ENCODE results near the gene IL5.
"Not testable (repeated sequence)": the region's sequence is repeated elsewhere in the genome, so short reads cannot be mapped to it uniquely, and the experiment has no call there.

Gene IL5

DNA sequence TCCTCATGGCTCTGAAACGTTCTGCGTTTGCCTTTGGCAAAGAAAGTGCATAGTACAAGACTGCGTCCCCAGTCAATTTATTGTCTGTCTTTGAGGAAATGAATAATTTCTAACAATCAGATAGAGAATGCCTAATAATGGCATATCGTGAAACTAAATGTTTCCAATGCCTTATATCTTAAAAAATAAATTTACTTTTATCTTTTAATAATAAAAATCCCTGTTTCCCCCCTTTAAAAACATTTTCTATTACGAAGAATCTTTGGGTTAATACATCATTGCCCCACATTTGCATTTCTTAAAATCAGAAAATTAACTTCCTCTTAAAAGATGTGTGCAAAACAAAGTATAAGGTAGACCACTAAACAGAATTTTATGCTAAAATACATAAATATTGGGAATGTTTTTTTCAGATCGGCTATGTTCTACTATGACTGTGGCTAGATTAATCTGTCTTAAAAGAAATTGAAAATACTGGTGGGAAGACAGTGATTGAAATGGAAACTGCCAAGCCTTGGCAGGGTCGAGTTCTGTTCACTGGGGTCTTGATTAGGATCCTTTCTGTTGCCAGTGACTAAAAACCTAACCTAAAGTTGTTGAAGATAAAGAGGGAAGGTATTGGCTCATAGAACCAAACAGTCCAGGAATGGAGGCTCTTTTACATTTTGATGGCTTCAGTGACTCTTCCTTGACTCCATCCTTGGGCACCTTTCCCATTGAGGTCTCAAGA, at the start of gene IL5:
Gene IL5 (minus strand): TSS at position 51 of the 730 bp plus-strand sequence. CDS start 44 bp downstream, at position 7.
- no peak for DNase-seq

GRCh38 chr5:132592521-132592920, 49.2 kb upstream of the IL5 start:
- no peak for DNase-seq

DNA sequence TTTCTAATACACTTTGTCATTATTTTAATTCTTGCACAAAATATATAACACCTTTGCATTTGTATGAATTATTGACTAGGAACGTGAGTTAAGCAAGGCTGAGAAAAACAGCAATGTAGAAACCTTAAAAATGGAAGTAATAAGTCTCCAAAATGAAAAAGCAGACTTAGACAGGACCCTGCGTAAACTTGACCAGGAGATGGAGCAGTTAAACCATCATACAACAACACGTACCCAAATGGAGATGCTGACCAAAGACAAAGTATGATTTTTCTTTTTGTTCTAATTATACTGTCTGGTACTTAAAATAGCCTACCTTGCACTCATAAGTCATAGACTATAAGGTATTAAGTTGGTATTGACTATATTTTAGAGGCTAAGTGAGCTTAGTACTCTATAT, 47.8 kb upstream of the IL5 start:
- no peak for DNase-seq

- no peak for DNase-seq
Measured at GRCh38 chr5:132589467-132589866, 46.1 kb upstream of the IL5 start.

DNA sequence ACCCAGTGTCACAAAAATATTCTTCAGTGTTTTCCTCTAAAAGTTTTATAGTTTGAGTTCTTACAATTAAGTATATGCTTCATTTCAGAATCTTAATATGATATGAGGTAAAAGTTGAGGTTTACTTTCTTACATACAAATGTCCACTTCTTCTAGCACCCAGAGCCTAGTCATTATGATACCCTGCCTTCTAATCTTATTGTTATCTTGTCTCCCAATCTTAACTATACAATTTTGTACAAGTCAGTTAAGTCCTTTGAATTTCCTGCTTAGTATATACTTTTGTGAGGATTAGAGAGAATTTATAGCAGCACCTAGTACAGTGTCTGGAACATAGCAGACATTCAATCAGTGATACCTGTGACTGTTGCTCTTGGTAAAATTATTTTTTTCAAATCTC, 42.7 kb upstream of the IL5 start:
- no peak for DNase-seq

- DNase-seq = not testable (repeated sequence)
Measured at GRCh38 chr5:132584560-132584959, 41.2 kb upstream of the IL5 start.

DNA sequence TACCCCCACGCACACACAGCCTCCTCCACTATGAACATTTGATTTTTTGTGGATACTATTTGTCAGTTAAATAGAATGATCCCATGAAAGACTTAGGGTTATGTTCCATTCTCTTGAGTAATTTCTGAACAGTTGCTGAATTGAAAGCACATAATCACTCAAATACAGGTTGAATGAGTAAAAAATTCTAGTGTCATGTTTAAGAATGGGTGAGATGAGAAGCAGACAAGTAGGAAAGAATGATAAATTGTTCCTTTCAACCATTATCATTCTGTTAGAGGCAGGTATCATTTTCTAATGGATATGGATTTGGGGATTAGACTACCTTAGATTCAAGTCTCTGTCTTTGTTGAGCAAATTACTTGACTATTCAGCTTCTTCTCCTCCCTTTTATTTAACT, 32.8 kb upstream of the IL5 start:
- no peak for DNase-seq

- no peak for DNase-seq
Measured at GRCh38 chr5:132566657-132567056, 23.3 kb upstream of the IL5 start.

DNA sequence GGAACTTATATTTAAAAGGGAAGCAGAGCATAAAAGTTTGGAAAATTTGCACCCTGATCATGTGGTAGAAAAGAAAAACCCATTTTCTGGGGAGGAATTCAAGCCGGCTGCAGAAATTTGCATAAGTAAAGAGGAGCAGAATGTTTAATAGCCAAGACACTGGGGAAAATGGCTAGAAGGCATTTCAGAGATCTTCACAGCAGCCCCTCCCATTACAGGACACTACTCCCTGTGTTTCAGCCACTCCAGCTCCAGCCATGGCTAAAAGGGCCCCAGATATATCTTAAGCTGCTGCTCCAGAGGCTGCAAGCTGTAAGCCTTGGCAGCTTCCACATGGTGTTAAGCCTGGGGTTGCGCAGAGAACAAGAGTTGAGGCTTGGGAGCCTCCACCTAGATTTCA, 21.2 kb upstream of the IL5 start:
- not testable (repeated sequence) for DNase-seq

DNA sequence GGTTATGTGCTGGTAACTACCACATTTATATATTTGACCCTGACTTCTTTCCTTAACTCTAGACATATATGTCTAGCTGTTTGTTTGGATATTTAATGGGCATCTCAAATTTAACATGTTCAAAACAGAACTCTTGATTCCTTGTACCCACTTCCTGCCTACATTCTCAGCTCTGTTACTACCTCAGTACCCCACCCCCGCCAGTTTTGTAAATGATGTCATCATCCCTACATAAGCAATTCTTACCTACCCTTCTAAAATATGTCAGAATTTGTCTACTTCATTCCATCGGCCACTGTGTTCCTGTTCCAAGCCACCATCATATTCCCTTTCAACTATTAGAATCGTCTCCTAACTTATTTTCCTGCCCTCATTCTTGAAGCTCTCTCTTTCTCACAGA, 18.3 kb upstream of the IL5 start:
- no peak for DNase-seq

GRCh38 chr5:132559383-132560060, 16.2 kb upstream of the IL5 start:
- no peak for DNase-seq

- peak in 11 of 51 donors; percentile 1 to 35 (median 8) for DNase-seq
Measured at GRCh38 chr5:132557478-132558172, 14.3 kb upstream of the IL5 start.

DNA sequence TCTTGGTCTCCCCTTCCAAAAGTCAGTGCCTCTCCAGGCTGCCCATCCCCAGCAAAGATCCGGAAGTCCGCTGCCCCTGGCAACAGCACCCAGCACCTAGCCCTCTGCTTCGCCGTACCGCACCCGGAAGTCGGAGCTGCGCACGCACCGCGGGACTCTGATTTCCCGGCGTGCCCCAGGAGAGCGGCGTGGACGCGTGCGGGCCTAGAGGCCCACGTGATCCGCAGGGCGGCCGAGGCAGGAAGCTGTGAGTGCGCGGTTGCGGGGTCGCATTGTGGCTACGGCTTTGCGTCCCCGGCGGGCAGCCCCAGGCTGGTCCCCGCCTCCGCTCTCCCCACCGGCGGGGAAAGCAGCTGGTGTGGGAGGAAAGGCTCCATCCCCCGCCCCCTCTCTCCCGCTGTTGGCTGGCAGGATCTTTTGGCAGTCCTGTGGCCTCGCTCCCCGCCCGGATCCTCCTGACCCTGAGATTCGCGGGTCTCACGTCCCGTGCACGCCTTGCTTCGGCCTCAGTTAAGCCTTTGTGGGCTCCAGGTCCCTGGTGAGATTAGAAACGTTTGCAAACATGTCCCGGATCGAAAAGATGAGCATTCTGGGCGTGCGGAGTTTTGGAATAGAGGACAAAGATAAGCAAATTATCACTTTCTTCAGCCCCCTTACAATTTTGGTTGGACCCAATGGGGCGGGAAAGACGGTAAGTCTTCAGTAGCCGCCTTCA, 13.6 kb upstream of the IL5 start, which contains the start of gene RAD50:
Gene RAD50 (plus strand): TSS at position 215 of the 715 bp plus-strand sequence. CDS start 348 bp downstream, at position 563.
- peak; percentile 62 to 93 (median 83) for DNase-seq

- no peak for DNase-seq
Measured at GRCh38 chr5:132556153-132556762, 12.9 kb upstream of the IL5 start.

DNA sequence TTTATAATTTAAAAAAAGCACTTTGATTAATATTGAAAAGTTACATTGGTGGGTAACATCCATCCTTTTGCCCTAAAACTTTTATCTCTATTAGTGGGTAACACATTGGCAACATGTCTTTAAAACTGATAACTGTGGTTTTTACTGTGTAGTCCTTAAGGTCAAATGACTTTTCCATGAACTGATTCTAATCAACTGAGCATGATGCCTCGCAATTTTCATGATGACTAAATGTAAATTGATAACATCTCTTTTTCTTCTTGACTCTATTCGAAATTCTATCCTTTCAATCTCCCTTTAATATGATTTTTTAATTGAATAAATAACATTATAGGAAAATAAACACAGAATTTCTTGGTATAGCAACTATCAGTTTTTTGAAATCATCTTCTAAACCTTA, 6.3 kb upstream of the IL5 start:
- no peak for DNase-seq

- DNase-seq = not testable (repeated sequence)
Measured at GRCh38 chr5:132548834-132549233, 5.5 kb upstream of the IL5 start.

GRCh38 chr5:132547269-132547668, 3.9 kb upstream of the IL5 start:
- no peak for DNase-seq

DNA sequence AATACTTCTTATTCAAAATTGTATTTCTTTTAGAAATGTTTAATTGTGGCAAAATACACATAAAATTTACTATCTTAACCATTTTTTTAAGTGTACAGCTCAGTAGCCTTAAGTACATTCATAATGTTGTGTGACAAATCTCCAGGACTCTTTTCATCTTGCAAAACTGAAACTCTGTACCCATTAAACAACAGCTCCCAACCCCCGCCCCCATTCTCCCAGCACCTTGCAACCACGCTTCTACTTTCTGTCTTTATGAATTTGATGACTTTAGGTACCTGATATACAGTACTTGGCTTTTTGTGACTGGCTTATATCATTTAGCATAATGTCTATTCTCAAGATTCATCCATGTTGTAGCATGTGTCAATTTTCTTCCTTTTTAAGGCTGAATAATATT, 2.8 kb upstream of the IL5 start:
- no peak for DNase-seq

GRCh38 chr5:132540764-132541163, 2.6 kb downstream of the IL5 start:
- peak in 12 of 51 donors; percentile 6 to 47 (median 18) for DNase-seq

GRCh38 chr5:132540149-132540548, 3.2 kb downstream of the IL5 start:
- DNase-seq = no peak

GRCh38 chr5:132539716-132540115, 3.6 kb downstream of the IL5 start:
- no peak for DNase-seq
